HFF-Myc (cell line): ENCODE measurements around the gene MUTYH.

Experiments
- DNase-seq: peaks from one replicate; pipeline ENCODE4 v3.0.0-alpha.2; 2011; ENCODE audit warnings: low read depth; ENCODE audit errors: extremely low read depth
- H3K4me3 ChIP-seq: replicated peaks from 2 replicates; pipeline ENCODE4 v1.5.1; 2011; ENCODE audit warnings: low read depth, mild to moderate bottlenecking, control low read depth, low read length
- CTCF ChIP-seq: IDR thresholded peaks from 2 replicates; pipeline ENCODE4 v1.5.1; 2012; ENCODE audit warnings: mild to moderate bottlenecking, low read depth, low read length, control low read depth; ENCODE audit errors: missing control alignments

MUTYH gene

GRCh38 chr1:45353685-45354084, 13.4 kb upstream of the MUTYH start:
- H3K4me3 ChIP-seq = no peak overlapping the region
- no peak for DNase-seq
- TF ChIP-seq CTCF = no peak

- DNase-seq = no peak
- TF ChIP-seq CTCF = no peak
- H3K4me3 ChIP-seq = no peak overlapping the region
Measured at GRCh38 chr1:45351508-45351907, 11.3 kb upstream of the MUTYH start.

GRCh38 chr1:45348966-45349677, 8.9 kb upstream of the MUTYH start:
- TF ChIP-seq CTCF = no peak
- H3K4me3 ChIP-seq = no peak overlapping the region
- DNase-seq = no peak

- DNase-seq = no peak
- H3K4me3 ChIP-seq = no peak overlapping the region
- TF ChIP-seq CTCF = no peak
Measured at GRCh38 chr1:45348609-45348965, 8.3 kb upstream of the MUTYH start.

GRCh38 chr1:45348020-45348419, 7.8 kb upstream of the MUTYH start:
- DNase-seq = no peak
- no peak for TF ChIP-seq CTCF
- no peak overlapping the region for H3K4me3 ChIP-seq

GRCh38 chr1:45346473-45346872, 6.2 kb upstream of the MUTYH start:
- no peak for TF ChIP-seq CTCF
- no peak overlapping the region for H3K4me3 ChIP-seq
- DNase-seq = no peak

- no peak overlapping the region for H3K4me3 ChIP-seq
- no peak for TF ChIP-seq CTCF
Measured at GRCh38 chr1:45345014-45345413, 4.8 kb upstream of the MUTYH start.

More at GRCh38 chr1:45345014-45345413, 4.8 kb upstream of the MUTYH start:
- no peak for DNase-seq
